ENCODE results near the gene ARHGEF17. TPM values are rescaled to one million over a fixed set of nuclear protein-coding genes. Genes with fewer than 3 reads are reported as not detected.

Gene ARHGEF17
- total RNA-seq, 1 donor from 2014 or later: 71.5 TPM

DNA sequence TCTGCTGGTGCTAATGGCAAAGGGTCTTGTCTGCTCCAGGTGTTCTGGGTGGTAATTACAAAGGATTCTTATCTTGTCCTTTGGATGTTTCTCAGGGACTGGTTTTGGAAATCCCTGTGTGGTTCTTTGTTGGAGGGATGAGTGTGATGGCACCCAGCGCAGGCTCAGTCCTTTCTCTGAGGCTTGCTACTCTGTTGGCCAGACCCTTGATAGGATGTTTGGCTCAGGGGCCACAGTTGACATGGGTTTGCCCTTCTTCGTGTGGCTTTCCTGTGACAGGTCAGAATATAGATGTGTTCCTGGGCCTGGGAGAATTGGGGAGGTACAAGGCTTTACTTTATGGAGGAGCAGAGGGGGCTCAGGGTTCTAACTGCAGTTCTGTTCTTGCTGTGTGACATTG, 4.0 kb downstream of the ARHGEF17 start:
- no peak for DNase-seq (ENCODE audit: low spot score)

DNA sequence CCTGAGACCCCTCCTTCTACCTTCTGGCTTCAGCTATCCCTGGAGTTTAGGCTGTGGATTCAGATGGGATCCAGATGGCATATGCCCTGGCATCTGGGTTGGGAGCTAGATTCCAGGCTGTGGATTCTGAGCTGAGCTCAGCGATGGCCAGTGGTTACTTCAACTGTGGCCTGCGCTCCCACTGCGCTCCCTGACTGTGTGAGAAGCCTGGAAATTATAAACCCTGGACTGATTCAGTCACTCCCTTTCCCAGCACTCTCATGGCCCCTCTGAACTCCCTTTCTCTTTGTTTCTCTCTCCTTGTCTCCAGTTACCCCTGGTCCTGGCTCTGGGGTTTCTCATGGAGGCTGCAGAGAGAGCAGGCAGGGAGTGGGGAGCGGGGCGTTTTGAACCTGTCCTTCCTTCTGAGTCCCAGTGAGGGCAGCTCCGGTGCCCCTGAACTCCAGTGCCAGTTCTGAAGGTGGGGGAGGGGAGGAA, 4.8 kb downstream of the ARHGEF17 start:
- DNase-seq (ENCODE audit: low spot score): no peak

DNA sequence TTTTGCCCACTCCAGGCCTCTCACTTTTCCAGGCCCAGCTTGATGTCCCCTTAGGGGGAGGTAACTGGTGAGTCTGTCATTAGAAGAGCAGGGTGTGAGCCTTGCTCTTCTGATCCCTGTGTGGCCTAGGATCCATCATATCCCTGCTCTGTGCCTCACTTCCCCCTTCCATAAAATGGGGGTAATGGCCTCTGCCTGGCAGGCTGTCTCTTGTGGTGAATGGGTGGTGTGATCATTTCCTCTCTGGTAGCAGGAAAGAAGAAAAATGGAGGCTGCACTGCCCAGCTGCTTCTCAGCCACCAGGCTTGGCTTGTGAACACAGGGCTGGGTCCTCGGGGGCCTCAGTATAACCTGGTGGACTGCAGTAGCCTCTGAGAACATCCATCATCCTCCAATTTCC, 5.6 kb downstream of the ARHGEF17 start:
- DNase-seq (ENCODE audit: low spot score): no peak

DNA sequence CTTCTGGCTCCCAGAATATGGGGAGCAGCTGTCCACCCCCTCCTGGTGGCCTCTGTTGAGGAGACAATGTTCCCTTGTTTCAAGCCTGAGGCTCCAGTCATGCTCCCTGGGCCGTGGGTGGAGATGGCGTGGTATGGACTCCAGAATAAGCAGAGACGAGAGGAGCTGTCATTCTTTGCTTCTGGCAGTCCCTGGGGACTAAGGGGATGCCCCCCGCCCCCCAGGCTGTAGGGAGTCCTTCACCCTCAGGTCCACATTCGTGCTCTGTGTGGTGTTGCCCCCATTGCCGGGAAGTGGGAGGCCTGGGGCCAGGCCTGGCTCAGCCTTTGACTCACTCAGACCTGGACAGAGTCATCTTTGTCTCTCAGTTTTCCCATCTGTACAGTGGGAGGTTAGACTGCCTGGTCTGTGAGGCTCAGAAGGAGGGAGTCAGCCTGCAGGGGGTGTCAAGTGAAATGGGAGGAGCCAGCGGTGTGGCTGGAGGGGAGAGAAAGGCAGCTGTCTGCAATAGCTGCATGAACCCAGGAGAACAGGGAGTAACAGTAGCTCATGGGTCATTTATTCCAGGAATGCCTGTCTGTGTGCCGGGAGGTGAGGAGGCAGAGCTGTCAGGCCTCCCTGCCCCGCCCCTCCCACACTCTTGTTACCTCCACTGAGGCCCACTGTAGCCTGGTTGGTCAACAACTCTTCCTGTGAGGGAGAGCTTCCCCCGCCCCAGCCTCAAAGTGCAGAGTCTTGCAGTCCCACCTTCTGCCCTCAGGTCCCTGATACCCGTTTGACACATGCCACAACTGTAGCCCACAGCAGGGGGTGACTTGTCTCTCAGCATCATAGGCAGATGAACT, 6.3 kb downstream of the ARHGEF17 start:
- no peak for DNase-seq (ENCODE audit: low spot score)

DNA sequence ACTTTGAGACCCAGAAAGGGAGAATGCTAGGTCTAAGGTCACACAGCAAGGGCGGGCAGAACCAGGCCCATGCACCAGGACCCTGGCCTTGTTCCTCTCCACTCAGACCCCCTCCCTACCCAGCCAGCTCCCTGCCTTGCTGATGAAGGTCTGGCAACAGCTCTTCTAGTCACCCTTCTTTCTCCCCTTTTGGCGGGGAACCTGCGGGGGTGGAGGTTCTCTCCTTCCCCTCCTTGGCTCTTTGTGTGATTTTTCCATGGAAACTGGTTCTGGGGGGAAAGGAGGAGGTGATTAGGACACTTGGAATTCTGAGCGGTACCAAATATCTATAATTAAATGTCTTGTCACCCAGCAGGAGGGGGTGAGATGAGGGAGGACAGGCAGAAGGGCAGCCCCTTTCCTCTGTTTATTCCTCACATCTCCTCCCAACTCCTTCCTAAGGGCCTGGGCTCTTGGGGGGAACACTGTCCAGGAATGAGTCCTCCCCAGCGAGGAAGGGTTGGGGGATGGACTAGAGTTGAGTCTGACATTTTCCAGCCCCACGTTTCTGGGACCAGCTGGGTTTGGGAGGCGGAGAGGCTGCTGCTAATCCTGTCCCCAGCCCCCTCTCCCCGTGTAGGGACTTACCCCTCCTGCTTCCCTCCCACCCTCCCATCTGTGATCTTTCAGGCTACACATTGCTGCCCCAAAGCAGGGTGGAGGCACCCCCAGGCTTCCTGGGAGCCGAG, 7.4 kb downstream of the ARHGEF17 start:
- DNase-seq (ENCODE audit: low spot score): no peak

DNA sequence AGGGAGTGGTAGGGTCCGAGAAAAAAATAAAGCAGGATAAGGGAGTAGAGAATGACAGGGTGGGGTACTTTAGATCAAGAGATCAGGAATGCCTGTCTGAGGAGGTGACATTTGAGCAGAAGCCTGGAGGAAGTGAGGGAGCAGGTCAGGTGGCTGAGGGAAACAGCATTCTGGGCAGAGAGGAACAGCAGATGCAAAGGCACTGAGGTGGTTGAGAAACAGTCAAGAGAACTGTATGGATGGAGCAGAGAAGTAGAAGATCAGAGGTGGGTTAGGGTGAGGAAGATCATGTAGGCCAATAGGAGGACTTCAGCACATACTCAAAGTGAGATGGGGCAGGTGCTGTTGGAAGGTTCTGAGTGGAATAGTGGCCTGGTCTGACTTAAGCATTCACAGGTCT, 8.3 kb downstream of the ARHGEF17 start:
- DNase-seq (ENCODE audit: low spot score): no peak

DNA sequence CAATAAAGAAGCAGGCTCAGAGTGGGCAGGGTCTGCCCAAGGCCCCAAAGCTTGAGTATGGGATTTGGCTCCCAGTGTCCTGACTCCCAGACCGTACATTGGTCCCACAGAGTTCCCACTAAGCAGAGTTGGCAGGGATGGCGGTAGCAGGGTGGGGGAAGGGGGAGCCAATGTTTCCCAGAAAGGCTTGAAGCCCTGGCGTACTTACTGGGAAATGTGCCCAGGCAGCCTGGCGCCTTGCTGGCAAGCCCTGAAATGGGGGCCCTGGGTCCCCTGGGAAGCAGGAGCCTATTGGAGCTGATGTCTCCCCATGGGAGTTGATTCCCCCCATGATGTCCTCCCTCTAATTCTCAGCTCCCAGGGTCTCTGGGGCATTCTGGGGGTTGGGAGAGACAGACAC, 9.3 kb downstream of the ARHGEF17 start:
- peak; percentile 85 for DNase-seq (ENCODE audit: low spot score)

DNA sequence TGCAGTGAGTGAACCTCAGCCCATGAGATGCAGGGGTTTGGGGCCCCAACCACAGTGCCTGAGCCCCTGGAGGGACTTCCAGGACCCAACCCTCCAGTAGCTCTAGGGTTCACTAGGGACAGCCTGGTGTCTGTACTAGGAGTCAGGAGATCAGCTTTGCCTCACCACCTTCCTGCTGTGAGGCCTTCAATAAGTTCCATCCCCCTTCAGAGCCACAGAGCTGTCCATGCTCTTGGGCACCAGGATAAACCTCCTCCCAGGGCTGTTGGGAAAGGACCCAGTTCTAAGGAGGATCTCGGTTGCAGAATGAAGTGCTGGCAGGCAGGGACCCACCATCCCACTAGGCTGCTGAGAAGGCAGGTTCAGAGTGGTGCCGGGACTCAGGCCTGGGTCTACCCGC, 9.7 kb downstream of the ARHGEF17 start:
- DNase-seq (ENCODE audit: low spot score): no peak

DNA sequence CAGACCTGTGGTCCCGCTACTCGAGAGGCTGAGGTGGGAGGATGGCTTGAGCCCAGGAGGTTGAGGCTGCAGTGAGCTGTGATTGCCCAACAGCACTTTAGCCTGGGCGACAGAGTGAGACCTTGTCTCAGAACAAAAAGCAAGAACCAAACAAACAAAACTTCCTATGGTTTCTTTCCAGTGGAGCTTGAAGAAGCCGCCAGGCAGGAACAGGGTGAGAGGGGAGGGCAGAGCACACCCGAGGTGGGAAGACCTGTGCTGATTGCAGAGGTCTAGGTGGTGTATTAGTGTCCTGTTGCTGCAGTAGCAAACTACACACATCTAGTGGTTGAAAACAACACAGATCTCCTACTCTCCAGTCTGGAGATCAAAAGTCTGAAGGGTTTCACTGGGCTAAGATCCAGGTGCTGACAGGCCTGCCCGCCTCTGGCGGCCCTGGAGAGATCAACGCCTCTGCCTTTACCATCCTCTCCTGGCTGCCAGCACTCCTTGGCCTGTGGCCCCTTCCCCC, 10.5 kb downstream of the ARHGEF17 start:
- no peak for DNase-seq (ENCODE audit: low spot score)

DNA sequence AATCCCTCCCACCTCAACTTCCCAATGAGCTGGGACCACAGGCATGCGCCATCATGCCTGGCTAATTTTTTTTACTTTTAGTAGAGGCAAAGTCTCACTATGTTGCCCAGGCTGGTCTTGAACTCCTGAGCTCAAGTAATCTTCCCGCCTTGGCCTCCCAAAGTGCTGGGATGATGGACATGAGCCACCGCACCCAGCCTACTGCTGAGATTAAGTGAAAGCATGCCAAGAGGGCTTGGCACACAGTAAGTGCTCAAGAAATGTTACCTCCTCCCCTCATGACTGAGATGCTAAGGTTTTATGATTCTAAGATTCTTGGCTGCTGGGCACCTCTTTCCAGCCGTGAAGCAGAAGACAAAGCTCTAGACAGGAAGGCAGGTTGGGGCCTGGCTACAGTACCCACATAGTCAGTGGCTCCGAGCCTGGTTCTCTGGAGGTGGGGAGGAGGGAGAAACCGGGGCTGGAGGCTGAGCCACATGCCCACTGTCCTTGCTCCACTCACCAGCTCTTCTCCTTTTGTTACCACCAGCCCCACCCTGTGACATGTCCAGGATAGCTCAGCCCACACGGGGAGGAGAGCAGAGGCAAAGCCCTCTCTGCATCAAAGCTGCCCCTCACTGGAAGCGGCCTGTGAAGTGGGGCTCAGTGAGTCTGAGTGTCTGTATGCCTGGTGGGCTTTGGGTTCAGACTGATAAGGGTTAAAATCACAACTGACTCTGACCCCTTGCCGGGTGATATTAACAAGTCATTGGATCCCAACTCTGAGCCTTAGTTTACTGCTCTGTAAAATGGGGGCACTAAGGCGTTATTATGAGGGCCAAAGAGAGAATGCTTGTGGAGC, 12.9 kb downstream of the ARHGEF17 start:
- DNase-seq (ENCODE audit: low spot score): no peak

DNA sequence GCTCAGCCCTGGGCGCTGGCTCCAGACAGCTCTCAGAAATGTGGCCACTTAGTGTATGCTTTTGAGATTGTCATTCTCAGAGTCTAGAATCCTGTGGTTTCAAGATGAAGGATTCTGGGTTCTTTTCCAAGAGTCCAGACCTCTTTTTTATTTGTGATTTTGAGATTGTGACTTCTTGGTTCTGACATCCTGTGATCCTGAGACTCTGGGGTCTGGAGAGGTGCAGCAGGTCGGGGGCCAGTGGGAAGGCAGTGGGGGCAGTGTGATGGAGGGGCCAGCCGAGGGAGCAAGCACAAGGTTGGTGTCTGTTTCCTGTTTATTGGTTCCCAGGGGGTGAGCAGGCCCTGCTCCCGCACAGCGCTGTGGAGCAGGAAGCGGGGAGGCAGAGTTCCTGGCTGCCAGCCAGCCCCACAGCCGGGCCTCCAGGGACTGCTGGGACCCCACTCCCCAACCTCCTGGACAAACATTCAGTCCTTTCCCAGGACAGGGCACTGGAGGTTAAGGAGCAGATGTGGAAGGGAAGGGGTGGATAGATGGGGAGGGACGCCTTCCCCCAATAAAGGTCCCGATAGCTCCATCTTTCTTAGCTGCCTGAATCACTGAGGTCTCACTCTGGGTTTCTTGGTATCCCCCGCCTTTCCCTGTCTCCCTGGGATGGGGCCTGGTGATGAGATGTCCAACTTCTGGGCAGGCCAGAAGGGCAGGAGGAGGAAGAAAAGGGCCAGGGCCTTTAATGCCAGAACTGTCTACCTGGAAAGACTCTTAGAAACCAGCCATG, 13.7 kb downstream of the ARHGEF17 start:
- no peak for DNase-seq (ENCODE audit: low spot score)

DNA sequence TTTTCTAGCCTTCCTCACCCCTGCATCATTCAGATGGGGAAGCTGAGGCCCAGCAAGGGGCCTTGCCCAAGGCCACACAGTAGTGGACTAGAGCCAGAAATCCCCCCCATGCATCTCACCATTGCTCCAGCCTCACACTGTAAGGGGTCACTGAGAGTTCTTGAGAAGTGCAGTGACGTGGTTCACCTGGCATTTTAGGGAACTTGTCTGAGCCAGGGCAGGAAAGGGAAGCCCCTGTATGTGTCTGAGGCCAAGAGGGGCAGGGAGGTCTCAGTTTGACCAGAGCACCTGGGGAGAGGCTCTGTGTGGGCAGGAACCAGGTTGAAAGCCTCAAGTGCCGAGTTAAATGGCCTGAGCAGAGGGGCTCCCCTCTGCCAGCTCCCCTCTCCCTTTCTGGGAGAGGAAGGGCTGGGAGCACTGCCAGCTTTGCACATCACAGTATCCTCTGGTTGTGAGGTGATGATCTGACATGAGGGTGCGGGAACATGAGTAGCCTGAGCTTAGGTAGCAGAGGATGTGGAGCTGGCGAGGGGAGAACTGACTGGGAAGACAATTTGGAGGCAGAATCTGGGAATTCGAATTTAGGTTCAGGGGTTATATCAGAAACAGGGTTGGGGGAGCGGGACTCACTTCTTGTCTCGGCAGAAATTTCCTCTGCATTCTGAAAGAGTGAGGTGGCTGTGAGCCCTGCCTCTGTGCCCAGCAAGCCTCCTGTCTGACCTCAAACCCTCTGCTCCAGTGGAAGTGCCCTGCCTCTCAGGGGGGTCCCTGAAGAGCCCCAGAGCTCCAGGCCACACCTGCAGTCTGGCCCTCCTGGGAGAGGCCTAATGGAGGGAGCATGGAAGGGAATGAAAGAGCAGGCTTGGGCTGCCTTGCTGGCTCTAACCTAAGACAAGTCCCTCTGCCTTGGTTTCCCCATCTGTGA, 14.6 kb downstream of the ARHGEF17 start:
- no peak for DNase-seq (ENCODE audit: low spot score)

DNA sequence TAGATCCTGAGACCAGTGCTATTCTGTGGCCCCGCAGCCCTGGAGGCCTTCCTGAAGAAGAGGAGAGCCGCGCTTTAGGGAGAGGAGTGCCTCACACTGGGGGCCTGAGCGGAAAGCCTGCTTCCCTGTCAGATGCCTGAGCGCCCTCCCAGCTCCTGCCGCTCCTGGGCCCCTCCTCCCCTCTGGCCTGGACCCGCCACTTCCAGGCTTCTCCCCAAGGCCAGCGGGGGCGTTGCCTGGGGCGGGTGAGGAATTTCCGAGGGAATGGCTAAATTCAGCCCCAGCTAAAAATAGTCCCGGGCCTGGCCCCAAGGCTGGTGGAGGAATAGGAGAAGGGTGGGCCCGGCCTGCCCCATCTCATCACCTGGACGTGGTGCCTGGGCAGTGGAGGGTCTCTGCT, 15.4 kb downstream of the ARHGEF17 start:
- peak; percentile 83 for DNase-seq (ENCODE audit: low spot score)

DNA sequence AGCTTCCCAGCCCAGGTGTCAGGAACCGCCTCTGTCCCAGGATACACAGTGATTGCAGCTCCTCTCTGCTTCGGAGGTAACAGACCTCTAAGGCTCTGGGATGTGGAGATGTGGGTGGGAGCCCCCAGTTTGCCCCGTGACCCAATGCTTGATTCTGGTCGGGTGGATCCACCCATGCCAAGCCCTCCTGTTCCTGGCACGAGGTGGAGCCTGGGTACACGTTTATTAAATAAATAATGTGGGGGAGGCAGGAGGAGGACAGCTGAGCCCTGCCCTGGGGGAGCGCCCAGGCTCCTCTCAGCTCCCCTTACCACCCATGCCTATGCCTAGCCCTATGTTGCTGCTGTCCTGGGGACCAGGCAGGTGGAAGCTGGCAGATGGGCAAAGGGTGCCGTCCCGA, 16.0 kb downstream of the ARHGEF17 start:
- DNase-seq (ENCODE audit: low spot score): no peak

DNA sequence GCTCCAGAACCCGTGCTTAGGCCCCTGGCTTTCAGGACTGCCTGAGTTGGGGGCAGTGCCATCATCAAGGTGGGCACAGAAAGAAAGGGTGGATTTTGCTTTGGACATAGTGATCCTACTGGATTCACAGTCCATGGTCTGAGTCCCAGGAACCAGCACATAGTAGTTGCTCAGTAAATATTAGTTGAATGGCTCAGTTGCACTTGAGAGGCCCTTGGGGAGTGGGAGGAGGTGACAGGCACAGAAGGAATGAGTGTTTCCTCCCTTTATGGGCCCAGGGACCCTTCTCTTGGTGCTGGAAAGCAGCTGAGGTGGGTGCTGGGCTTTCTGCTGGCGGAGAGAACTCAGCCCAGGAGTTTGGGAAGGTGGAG, 16.6 kb downstream of the ARHGEF17 start:
- DNase-seq (ENCODE audit: low spot score): no peak

DNA sequence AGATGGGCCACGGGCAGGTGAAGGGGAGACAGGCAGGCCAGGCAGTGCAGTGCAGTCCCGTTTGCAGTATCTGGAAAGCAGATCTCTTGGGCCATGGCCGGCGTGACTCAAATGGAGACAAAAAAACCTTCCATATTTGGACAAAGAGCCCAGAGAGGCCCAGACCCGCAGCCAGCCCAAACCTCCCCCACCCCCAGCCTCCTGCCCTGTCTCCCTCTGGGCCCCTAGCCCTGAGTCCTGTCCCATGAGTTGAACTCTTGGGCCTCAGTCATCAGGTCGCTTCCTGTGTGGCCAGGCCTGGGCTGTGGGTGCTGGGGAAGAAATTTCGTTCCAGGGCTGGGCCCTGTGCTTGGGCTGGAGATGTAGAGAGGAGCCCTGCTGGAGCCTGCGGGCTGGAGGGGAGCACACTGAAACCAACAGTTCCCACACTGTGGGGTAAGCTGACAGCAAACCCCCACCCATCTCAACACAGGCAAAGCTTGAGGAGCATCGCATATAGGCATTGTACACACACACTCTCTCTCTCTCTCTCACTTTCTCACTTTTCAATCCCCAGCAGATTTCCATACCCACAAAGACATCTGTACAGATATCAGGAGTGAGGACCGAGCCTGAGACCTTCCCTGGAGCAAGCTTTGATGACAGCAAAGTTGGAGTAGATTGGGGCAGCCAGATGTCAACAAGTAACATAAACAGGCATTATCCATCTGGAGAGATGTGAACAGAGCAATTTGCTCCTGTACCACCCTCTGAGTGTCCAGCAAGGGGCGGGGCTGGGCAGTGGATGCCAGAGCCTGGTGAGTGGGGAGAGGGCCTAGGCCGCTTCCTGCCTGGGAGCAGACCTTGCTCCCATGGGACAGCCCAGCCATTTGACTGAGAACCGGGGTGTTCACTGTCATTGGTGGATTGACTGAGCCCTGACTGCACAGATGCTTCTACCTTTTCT, 17.2 kb downstream of the ARHGEF17 start:
- DNase-seq (ENCODE audit: low spot score): peak; percentile 69

DNA sequence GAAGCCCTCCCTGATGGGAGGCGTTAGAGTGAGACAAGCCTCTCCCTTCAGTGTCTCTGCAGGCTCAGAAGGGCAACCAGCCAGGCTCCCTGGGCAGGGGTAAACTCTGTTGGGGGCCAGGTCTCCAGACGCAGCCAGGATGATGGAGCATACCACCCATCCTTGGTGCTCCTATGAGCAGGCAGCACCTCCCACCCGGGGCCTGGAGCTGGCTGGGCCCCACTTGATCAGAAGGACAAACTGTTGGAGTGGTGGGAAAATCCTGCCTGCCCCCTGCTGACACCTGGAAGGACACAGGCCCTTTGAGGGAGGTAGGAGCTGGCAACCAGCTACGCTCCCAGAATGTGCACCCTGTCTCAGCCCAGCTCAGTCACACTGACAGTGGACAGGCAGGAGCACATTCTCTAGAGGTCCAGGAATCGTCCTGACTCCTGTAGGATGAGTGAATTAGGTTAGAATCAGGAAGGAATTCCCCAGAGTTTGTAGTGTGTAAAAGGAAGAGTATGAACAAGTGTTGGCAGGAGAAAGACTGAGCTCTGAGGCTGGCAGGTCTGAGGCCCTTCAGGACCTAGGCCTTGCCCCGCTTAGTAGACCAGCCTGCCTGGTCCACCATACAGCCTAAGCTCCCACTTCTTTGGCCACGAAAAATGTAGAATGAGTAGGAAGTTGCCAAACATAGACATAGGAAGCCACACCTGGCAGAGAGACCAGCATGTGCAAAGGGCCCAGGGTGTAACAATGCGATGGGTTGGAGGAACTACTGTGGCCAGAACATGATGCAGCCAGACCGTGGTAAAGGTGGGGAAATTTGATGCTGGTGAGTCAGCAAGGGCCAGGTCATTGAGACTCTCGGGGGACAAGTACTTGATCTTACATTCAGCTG, 19.1 kb downstream of the ARHGEF17 start:
- DNase-seq (ENCODE audit: low spot score): no peak

DNA sequence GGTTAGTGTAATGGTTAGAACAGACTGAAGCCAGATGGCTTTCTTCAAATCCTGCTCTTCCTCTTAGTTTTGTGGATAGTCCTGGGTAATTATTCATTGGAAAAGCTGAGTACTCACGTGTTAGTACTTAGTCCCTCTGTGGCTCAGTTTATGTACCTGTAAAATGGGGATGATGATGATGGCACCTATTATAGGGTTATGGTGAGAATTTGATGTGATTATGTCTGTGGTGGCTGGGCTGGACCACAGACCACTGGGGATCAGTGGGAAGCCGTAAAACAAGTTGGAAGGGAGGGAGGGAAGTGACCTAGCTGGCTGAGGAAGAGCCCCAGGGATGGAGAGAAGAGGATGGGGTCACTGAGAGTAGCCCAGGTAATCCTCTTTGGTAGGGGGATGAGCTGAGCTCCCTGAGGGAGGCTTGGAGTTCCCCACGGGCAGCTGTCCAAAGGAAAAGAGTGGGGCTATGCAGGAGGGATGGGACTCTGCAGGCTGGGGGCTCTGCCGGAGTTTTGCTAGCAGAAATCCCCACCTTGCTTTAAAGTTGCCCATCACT, 19.8 kb downstream of the ARHGEF17 start:
- DNase-seq (ENCODE audit: low spot score): no peak

Data from ureter (tissue), 1 donor.